HG03039 (cell line): ENCODE data around the gene MICU1.
"Not testable (repeated sequence)": the region's sequence is repeated elsewhere in the genome, so short reads cannot be mapped to it uniquely, and the experiment has no call there.

Experiments
- ATAC-seq: cut with Tn5 transposase; IDR thresholded peaks from one replicate; pipeline ENCODE4 v1.9.1; 2021; ENCODE audit warnings: mild to moderate bottlenecking, moderate library complexity; ENCODE audit not compliant: unreplicated experiment

Gene MICU1

DNA sequence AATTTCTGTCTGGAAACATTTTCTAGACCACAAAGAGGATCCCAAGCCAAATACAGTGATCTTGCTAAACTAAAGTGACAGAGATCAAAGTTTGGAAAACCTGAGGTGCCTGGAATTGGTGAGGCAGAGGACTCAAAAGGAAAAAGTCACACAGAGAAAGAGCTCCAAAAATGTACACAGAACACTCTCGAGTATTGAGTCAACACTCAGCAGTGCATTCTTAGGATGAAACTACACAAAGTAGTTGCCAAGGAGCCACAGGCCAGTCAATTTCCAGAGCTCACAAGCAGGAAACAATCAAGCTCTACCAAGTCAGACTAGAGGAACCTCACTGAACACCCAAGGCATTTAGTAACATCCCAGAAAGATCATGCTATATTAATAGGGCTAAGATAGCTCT is 61.3 kb downstream of the MICU1 start:
- no peak for ATAC-seq

DNA sequence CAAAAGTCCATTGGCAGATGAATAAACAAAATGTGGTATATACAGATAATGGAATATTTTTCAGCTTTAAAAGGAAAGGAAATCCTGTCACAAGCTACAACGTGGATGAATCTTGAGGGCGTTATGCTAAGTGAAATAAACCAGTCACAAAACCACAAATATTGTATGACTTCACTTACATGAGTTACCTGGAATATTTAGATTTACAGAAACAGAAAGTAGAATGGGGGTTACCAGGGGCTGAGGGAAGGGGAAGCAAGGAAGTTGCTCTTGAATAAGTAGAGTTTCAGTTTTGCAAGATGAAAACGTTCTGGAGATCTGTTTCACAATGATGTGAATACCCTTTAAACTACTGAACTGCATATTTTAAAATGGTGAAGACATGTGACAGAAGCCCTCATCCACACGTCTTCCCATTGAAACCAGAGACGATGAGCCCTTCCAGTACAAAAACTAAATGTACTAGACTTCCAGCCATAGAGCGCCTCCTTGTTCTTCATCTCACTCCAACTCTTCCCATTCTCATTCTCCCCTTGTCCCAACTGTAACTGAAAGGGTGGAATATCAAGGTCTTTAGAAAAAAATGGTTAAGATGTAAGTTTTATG is 62.4 kb downstream of the MICU1 start:
- ATAC-seq = peak; percentile 62

GRCh38 chr10:72561745-72562166 is 64.1 kb downstream of the MICU1 start:
- ATAC-seq = no peak

GRCh38 chr10:72557362-72557761 is 68.5 kb downstream of the MICU1 start:
- ATAC-seq = no peak

GRCh38 chr10:72552857-72553256 is 73.0 kb downstream of the MICU1 start:
- ATAC-seq = no peak

DNA sequence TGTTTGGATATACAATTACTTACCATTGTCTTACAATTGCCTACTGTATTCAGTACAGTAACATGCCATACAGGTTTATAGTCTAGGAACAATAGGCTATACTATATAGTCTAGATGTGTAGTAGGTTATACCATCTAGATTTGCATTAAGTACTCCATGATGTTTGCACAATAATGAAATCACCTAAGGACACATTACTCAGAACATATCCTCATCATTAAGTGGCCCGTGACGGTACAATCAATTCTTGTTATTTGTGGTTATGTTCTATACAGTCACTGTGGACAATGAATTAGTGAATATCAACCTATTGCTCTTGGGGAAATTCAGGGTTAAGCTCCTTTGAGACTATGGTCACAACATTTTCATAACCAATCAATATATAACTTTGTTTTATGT is 75.6 kb downstream of the MICU1 start:
- no peak for ATAC-seq

DNA sequence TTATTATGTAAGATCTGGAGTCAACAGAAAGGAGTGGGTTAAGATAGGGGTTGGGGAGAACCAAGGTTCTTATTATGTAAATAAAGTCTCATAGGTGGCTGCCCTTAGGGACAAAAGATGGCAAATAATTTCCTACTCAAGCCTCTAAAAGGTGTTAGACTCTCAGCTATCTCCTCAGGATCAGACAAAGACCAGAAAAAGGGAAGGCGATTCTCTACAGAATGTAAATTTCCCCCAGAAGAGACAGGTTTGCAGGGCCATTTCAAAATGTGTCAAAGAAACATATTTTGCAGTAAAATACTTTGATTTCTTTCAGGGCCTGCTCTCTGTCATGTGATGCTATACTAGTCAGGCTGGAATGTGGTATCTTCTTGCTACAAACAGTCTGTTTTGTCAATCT is 80.3 kb downstream of the MICU1 start:
- ATAC-seq = no peak

GRCh38 chr10:72543855-72544254 is 82.0 kb downstream of the MICU1 start:
- ATAC-seq = not testable (repeated sequence)

DNA sequence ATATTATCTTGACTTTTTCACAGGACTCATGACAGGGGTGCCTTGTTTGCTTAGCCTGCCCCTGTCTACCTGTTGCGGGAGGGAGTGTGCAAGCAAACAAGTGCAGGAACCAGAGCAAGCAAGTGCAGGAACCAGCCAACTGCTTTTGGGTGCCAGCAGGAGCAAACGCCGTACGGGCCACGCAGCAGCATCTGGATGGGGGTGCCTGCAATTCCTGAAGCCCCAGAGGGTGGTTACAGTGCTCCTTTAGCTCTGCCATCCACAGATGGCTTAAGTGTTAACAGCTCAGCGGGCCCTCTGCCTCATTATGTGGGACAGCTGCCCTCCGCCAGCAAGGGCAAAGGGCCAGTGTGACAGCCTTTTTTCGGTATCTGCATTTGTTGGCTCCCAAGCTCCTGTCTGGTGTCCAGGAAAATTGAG is 83.5 kb downstream of the MICU1 start:
- no peak for ATAC-seq

DNA sequence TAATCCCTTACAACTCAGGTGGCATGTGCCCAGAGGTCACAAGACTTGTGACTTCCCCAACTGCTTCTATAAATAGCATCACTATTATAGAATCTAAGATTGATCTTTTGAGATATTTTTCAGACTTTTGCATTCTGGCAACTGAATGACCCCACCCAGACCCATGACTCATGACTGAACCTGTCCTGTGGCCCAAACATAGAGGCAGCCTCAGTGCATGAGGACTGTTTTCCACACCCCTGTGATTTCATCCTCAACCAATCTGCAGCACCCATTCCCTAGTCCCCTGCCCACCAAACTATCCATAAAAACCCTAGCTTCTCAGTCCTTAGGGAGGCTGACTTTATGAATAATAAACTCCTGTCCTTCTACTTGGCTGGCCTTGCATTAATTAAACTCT is 84.5 kb downstream of the MICU1 start:
- no peak for ATAC-seq

- no peak for ATAC-seq
Measured at GRCh38 chr10:72540193-72540807, 85.6 kb downstream of the MICU1 start.

- no peak for ATAC-seq
Measured at GRCh38 chr10:72539137-72539536, 86.7 kb downstream of the MICU1 start.

DNA sequence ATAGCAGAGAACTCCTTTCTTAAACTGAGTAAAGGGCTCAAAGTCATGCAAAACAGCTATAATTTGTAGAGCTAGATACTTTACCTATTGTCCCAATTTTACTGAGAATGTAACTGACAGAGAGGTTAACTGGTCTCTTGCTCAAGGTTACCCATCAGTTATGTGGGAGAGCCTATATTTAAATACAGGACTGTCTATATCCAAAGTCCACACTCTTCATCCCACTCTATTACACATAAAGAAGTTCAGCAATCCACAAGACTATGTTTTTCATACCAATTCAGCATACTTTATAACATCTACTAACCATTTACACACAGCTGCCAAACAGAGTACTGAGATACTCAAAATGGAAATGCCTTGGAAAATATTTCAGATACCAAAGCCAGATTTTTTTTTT is 100.2 kb downstream of the MICU1 start:
- no peak for ATAC-seq

GRCh38 chr10:72525277-72525676 is 100.6 kb downstream of the MICU1 start:
- no peak for ATAC-seq

DNA sequence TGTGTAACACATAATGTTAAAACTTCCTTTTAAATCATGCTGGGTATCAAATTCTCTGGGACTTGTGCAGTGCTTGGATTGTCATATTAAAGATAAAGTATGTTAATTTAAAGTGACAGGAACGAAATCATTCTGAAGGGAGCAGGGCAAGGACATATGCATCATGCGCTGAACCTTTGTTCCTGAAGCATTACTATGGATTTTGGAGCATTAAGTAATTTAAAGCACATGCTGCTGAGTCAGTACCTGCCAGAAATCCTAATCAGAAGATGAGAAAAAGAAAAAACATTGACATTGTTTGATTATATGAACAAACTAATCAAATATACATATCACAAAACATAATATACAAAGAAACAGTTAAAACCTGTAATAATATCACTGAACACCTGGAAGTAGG is 101.4 kb downstream of the MICU1 start:
- ATAC-seq = no peak

DNA sequence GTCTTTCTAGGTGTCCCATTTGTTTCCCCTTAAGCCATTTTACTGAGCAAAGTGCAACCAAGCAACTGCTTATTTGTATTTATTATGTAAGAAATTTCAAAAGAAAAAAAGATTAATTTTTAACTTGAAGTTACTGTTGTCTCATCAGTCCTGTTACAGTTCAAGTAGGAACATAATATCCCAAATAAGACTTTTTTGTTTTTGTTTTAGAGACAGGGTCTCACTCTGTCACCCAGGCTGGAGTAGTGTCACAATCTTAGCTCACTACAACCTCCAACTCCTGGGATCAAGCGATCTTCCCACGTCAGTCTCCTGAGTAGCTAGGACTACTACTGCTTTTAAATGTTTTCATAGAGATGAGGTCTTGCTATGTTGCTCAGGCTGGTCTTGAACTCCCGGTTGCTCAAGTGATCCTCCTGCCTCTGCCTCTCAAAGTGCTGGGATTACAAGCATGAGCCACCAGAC is 101.9 kb downstream of the MICU1 start:
- ATAC-seq = no peak

- ATAC-seq = no peak
Measured at GRCh38 chr10:72523062-72523461, 102.8 kb downstream of the MICU1 start.

DNA sequence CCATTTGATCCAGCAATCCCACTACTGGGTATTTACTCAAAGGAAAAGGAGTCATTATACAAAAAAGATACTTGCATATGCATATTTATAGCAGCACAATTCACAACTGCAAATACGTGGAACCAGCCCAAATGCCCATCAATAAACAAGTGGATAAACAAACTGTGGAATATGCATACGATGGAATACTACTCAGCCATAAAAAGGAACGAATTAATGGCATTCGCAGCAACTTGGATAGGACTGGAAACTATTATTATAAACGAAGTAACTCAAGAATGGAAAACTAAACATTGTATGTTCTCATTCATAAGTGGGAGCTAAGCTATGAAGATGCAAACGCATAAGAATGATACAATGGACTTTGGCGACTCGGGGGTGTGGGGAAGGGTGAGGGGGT is 108.6 kb downstream of the MICU1 start:
- ATAC-seq = no peak

GRCh38 chr10:72515455-72515854 is 110.4 kb downstream of the MICU1 start:
- no peak for ATAC-seq

- ATAC-seq = no peak
Measured at GRCh38 chr10:72513910-72514309, 112.0 kb downstream of the MICU1 start.

DNA sequence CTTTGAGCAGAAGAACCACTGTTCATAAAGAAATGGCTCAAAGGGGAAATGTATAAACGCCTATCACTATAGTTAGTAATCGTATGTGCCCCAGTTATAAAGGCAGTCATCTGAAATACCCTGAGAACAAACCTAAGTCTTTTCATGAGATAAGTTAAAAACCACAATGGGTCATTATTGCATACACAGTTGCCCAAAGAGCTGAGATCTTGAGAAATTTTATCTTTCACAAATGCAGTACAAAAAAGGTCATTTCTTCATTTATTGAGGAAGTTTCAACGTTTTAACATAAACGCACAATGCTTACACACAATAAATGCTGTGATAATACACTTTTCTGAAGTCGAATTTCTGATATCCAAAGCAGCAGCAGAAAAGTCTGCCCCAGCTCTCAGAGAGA is 114.4 kb downstream of the MICU1 start:
- ATAC-seq = no peak

DNA sequence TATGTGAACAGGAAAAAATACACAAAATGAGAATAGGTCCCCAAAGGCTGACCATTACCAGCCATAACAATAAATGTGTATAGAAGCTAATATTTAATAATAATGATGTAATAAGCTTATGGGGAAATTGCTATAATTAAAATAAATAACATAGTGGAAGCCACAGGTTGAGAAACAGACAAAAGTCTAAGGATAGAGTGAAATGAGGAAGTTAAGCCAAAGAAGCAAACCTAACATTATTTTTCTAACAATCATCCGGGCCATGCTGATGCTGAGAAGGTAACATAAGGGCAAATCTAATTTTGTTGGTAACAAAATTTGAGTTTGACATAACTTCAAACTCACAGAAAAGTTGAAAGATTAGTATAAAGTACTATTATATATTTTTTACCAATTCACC is 115.9 kb downstream of the MICU1 start:
- ATAC-seq = no peak
